Upper lobe of right lung (tissue), 1 donor: ENCODE results near the gene TYRP1. TPM values are rescaled to one million over a fixed set of nuclear protein-coding genes. Genes with fewer than 3 reads are reported as not detected.

ENCODE experiments used
- ATAC-seq: fragments of 200-7000 bp; cut with Tn5 transposase; one replicate; pipeline ENCODE4 v1.9.1; 2020; ENCODE audit warnings: mild to moderate bottlenecking, moderate library complexity
- DNase-seq: peaks from one replicate; pipeline ENCODE4 v3.0.0-alpha.2; 2020
- H3K27ac ChIP-seq: fragments of 200-600 bp; one replicate; pipeline ENCODE4 v1.8.0; 2022
- H3K27me3 ChIP-seq: fragments of 200-600 bp; one replicate; pipeline ENCODE4 v1.8.0; 2022; ENCODE audit warnings: mild to moderate bottlenecking
- H3K36me3 ChIP-seq: fragments of 200-600 bp; one replicate; pipeline ENCODE4 v1.8.0; 2022
- H3K4me1 ChIP-seq: fragments of 200-600 bp; one replicate; pipeline ENCODE4 v1.8.0; 2022
- H3K4me3 ChIP-seq: fragments of 200-600 bp; one replicate; pipeline ENCODE4 v1.8.0; 2022; ENCODE audit warnings: mild to moderate bottlenecking
- H3K9me3 ChIP-seq: fragments of 200-600 bp; one replicate; pipeline ENCODE4 v1.8.0; 2022
- CTCF ChIP-seq: fragments of 200-600 bp; IDR thresholded peaks from one replicate; pipeline ENCODE4 v1.8.0; 2022; ENCODE audit warnings: antibody characterized with exemption
- intact Hi-C: fragments of 100-400 bp; cut with DNase I; formaldehyde crosslinking; loops from one replicate; pipeline ENCODE4 v1.11.0; 2022
- total RNA-seq: library from RNA; stranded (reverse); fragmentation: NEBNext Ultra II Directional; extraction: Animal tissue kit (Norgen Biotek cat#: 25700); gene quantifications from one replicate; pipeline ENCODE4 v1.2.1, GENCODE V29; 2021
- donor health status: DM: no; HTN: yes; CAD: no; lungs with severe emphysema.

Gene TYRP1
- total RNA-seq, 1 donor from 2014 or later = 7.1 TPM

- DNase-seq = no peak
- Histone ChIP-seq H3K36me3 (no peaks in the 10 kb centered on the region), H3K27ac (no peak overlapping the region), H3K27me3 (no peaks in the 10 kb centered on the region), H3K4me3 (no peak overlapping the region), H3K9me3 (no peaks in the 10 kb centered on the region), H3K4me1 (no peaks in the 10 kb centered on the region)
- TF ChIP-seq CTCF = no peak
- ATAC-seq = no peak
- intact Hi-C loops = no loop called here
Measured at GRCh38 chr9:12684974-12685373, 8.2 kb upstream of the TYRP1 start.

- Histone ChIP-seq H3K27me3 (no peaks in the 10 kb centered on the region), H3K9me3 (no peaks in the 10 kb centered on the region), H3K4me1 (no peaks in the 10 kb centered on the region), H3K27ac (no peak overlapping the region), H3K36me3 (no peaks in the 10 kb centered on the region), H3K4me3 (no peak overlapping the region)
- TF ChIP-seq CTCF = no peak
- DNase-seq (no peak), ATAC-seq (no peak)
- intact Hi-C loops = no loop called here
Measured at GRCh38 chr9:12689233-12689632, 4.0 kb upstream of the TYRP1 start.

GRCh38 chr9:12694013-12694412 is 828 bp downstream of the TYRP1 start:
- intact Hi-C loops = no loop called here
- Histone ChIP-seq H3K27ac (no peak overlapping the region), H3K27me3 (no peaks in the 10 kb centered on the region), H3K36me3 (no peaks in the 10 kb centered on the region), H3K9me3 (no peaks in the 10 kb centered on the region), H3K4me3 (no peak overlapping the region), H3K4me1 (peaks cover 8% of the 10 kb centered on the region)
- no peak for ATAC-seq
- DNase-seq = no peak
- no peak for TF ChIP-seq CTCF

- no peaks in the 10 kb centered on the region for H3K27me3 ChIP-seq
- no peak for DNase-seq
- H3K9me3 ChIP-seq = no peaks in the 10 kb centered on the region
- H3K27ac ChIP-seq = no peak overlapping the region
- no peak for ATAC-seq
- no peaks in the 10 kb centered on the region for H3K36me3 ChIP-seq
- intact Hi-C loops = no loop called here
- peak overlapping the region; percentile 3 for H3K4me3 ChIP-seq
- TF ChIP-seq CTCF = no peak
- peaks cover 8% of the 10 kb centered on the region for H3K4me1 ChIP-seq
Measured at GRCh38 chr9:12695474-12695873, 2.3 kb downstream of the TYRP1 start.

GRCh38 chr9:12696931-12697622 is 3.9 kb downstream of the TYRP1 start:
- no peaks in the 10 kb centered on the region for H3K9me3 ChIP-seq
- H3K4me3 ChIP-seq = no peak overlapping the region
- TF ChIP-seq CTCF = no peak
- DNase-seq = no peak
- H3K27me3 ChIP-seq = no peaks in the 10 kb centered on the region
- peaks cover 8% of the 10 kb centered on the region for H3K4me1 ChIP-seq
- ATAC-seq = no peak
- H3K27ac ChIP-seq = no peak overlapping the region
- intact Hi-C loops = no loop called here
- H3K36me3 ChIP-seq = no peaks in the 10 kb centered on the region

- no peak for ATAC-seq
- Histone ChIP-seq H3K9me3 (no peaks in the 10 kb centered on the region), H3K27ac (peak overlapping the region; percentile 43), H3K36me3 (no peaks in the 10 kb centered on the region), H3K4me1 (peaks cover 8% of the 10 kb centered on the region), H3K27me3 (no peaks in the 10 kb centered on the region), H3K4me3 (no peak overlapping the region)
- intact Hi-C loops = no loop called here
- DNase-seq = no peak
- no peak for TF ChIP-seq CTCF
Measured at GRCh38 chr9:12697719-12698118, 4.5 kb downstream of the TYRP1 start.
